Measurements from ENCODE around the gene FAM168A. TPM values are rescaled to one million over a fixed set of nuclear protein-coding genes. Genes with fewer than 3 reads are reported as not detected.

FAM168A gene
- total and polyA plus RNA-seq, 9 of the 15 experiments (the other 6 are each of a cell fraction or from before 2014, with no cell fraction given) = 0.44 to 7.2 (median 2.9) TPM

GRCh38 chr11:73559743-73560142, 38.2 kb downstream of the FAM168A start:
- H3K27me3 ChIP-seq (ENCODE audit: control insufficient read depth in 2 of 2, insufficient read depth in 2 of 2, low read length in 2 of 2) = no peaks in the 10 kb centered on the region
- H3K4me3 ChIP-seq = no peak overlapping the region
- no peak overlapping the region for H2AFZ ChIP-seq (ENCODE audit: low read depth, low read length)
- no peak overlapping the region for H3K9ac ChIP-seq (ENCODE audit: insufficient read depth in 1 of 2, low read depth in 2 of 2, low read length in 2 of 2)
- no peaks in the 10 kb centered on the region for H3K9me3 ChIP-seq (replicated peaks; ENCODE audit: control insufficient read depth, insufficient read depth, low read depth, low read length)
- no peaks in the 10 kb centered on the region for H3K36me3 ChIP-seq (ENCODE audit: control insufficient read depth, insufficient read depth, low read length)
- FAIRE-seq (no peak), DNase-seq (ENCODE audit: extremely low read depth in 1 of 4, low spot score in 3 of 4) (no peak), ATAC-seq (no peak)
- intact Hi-C loops (cut with micrococcal nuclease) (no loop called here), in situ Hi-C loops (cut with MboI) (no loop called here)
- H3K27ac ChIP-seq (ENCODE audit: extremely low read depth, low read depth, low read length) = no peak overlapping the region
- no TSS peak for BruUV-seq (replicated peaks)
- H4K20me1 ChIP-seq (replicated peaks; ENCODE audit: control insufficient read depth, insufficient read depth, low read length) = no peaks in the 10 kb centered on the region
- POLR2A ChIA-PET = interaction anchor here (1.1 kb wide), 1 partner anchor 36 kb away, joined by 3 read pairs; no protein-coding TSS in a partner anchor
- no peak overlapping the region for H3K4me2 ChIP-seq (ENCODE audit: insufficient read depth, low read length)
- H3K9me1 ChIP-seq (ENCODE audit: control insufficient read depth, insufficient read depth, low read length) = no peaks in the 10 kb centered on the region
- CTCF ChIA-PET (ENCODE audit: low intra/inter-chr PET ratio) = no interaction called here
- no peaks in the 10 kb centered on the region for H3K79me2 ChIP-seq (ENCODE audit: control insufficient read depth, insufficient read depth, low read length)
- TF ChIP-seq CEBPB (tag; IDR thresholded peaks at IDR 0.05) (peak; percentile 23; the same call in 1 of the 2 replicates), ATF7 (IDR thresholded peaks at IDR 0.05) (no peak)
- peaks cover 0 to 6% of the 10 kb centered on the region in 2 experiments; a peak in 1 of 5 replicates for H3K4me1 ChIP-seq (replicated peaks in 1 of 2; ENCODE audit: control insufficient read depth in 2 of 2, insufficient read depth in 2 of 2, low read length in 2 of 2)

DNA sequence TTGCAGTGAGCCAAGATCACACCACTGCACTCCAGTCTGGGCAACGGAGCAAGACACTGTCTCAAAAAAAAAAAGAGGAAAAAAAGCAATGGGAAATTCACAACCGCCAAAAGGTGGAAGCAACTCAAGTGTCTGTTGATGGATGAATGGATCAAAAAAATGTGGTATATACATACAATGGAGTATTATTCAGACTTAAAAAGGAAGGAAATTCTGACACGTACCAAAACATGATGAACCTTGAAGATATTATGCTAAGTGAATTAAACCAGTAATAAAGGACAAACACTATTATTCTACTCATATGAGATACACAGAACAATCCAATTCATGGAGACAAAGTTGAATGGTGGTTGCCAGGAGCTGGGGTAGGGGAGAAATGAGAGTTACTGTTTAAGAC, 40.9 kb downstream of the FAM168A start:
- H3K27ac ChIP-seq (ENCODE audit: extremely low read depth, low read depth, low read length) = no peak overlapping the region
- no peaks in the 10 kb centered on the region for H3K36me3 ChIP-seq (ENCODE audit: control insufficient read depth, insufficient read depth, low read length)
- no peak overlapping the region for H3K4me2 ChIP-seq (ENCODE audit: insufficient read depth, low read length)
- ATAC-seq (no peak), DNase-seq (ENCODE audit: extremely low read depth in 1 of 4, low spot score in 3 of 4) (no peak), FAIRE-seq (no peak)
- BruUV-seq (replicated peaks) = no TSS peak
- CTCF ChIA-PET (ENCODE audit: low intra/inter-chr PET ratio) = no interaction called here
- no peak overlapping the region for H3K4me3 ChIP-seq
- H4K20me1 ChIP-seq (replicated peaks; ENCODE audit: control insufficient read depth, insufficient read depth, low read length) = no peaks in the 10 kb centered on the region
- H2AFZ ChIP-seq (ENCODE audit: low read depth, low read length) = no peak overlapping the region
- H3K79me2 ChIP-seq (ENCODE audit: control insufficient read depth, insufficient read depth, low read length) = no peaks in the 10 kb centered on the region
- H3K9me3 ChIP-seq (replicated peaks; ENCODE audit: control insufficient read depth, insufficient read depth, low read depth, low read length) = no peaks in the 10 kb centered on the region
- no peaks in the 10 kb centered on the region; a peak in 2 of 5 replicates for H3K4me1 ChIP-seq (replicated peaks in 1 of 2; ENCODE audit: control insufficient read depth in 2 of 2, insufficient read depth in 2 of 2, low read length in 2 of 2)
- in situ Hi-C loops (cut with MboI) = no loop called here
- intact Hi-C loops (cut with micrococcal nuclease) = no loop called here
- H3K27me3 ChIP-seq (ENCODE audit: control insufficient read depth in 2 of 2, insufficient read depth in 2 of 2, low read length in 2 of 2) = no peaks in the 10 kb centered on the region
- H3K9ac ChIP-seq (ENCODE audit: insufficient read depth in 1 of 2, low read depth in 2 of 2, low read length in 2 of 2) = no peak overlapping the region
- POLR2A ChIA-PET = no interaction called here
- H3K9me1 ChIP-seq (ENCODE audit: control insufficient read depth, insufficient read depth, low read length) = no peaks in the 10 kb centered on the region
- WGBS (ENCODE audit: insufficient coverage, low coverage, missing lambda C conversion rate) = 31% methylated on average over 3 of the region's 3 CpGs
- TF ChIP-seq, protein P1, sequence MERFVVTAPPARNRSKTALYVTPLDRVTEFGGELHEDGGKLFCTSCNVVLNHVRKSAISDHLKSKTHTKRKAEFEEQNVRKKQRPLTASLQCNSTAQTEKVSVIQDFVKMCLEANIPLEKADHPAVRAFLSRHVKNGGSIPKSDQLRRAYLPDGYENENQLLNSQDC (CRISPR knock-in tag; IDR thresholded peaks at IDR 0.05) = no peak
- TF ChIP-seq HDAC6 (IDR thresholded peaks at IDR 0.05; ENCODE audit: low read depth, low read length) (no peak), TEAD4 (IDR thresholded peaks at IDR 0.05; ENCODE audit: low read length) (no peak), TEAD4 (CRISPR knock-in tag; IDR thresholded peaks at IDR 0.05; ENCODE audit: borderline replicate concordance) (no peak), HLTF (IDR thresholded peaks at IDR 0.05) (no peak), IRF2 (CRISPR knock-in tag; IDR thresholded peaks at IDR 0.05) (no peak), HDAC3 (IDR thresholded peaks at IDR 0.05; ENCODE audit: borderline replicate concordance, partially characterized antibody) (no peak), DNMT1 (IDR thresholded peaks at IDR 0.05) (no peak), ZNF408 (CRISPR knock-in tag; IDR thresholded peaks at IDR 0.05; ENCODE audit: low read depth) (no peak)
